Stimulated activated memory B cell treated with anti-CD40 and anti-IgM and Interleukin-4, amounts not matched to agents 10 μg/mL and 1 μg/mL and 100 μg/mL, for 72 hours (primary cell): ENCODE data around the gene USP40.

Experiments used
- ATAC-seq: fragments of 150-1000 bp; cut with Tn5 transposase; 2 replicates; pipeline ENCODE4 v1.10.0; 2021
- H3K27ac Mint-ChIP-seq: one replicate; pipeline ENCODE4 v1.8.0; 2022; ENCODE audit warnings: mild to moderate bottlenecking, mixed read lengths
- H3K27me3 Mint-ChIP-seq: one replicate; pipeline ENCODE4 v1.8.0; 2022; ENCODE audit warnings: mixed read lengths
- H3K36me3 Mint-ChIP-seq: one replicate; pipeline ENCODE4 v1.8.0; 2022; ENCODE audit warnings: mixed read lengths
- H3K4me1 Mint-ChIP-seq: one replicate; pipeline ENCODE4 v1.8.0; 2022; ENCODE audit warnings: mixed read lengths
- H3K4me3 Mint-ChIP-seq: one replicate; pipeline ENCODE4 v1.8.0; 2022; ENCODE audit warnings: mild to moderate bottlenecking, moderate library complexity, mixed read lengths
- H3K9me3 Mint-ChIP-seq: one replicate; pipeline ENCODE4 v1.8.0; 2022; ENCODE audit warnings: mixed read lengths

Gene USP40

GRCh38 chr2:233430651-233431050 lies 135.9 kb downstream of the USP40 start:
- H3K27ac Mint-ChIP-seq = no peak overlapping the region
- H3K36me3 Mint-ChIP-seq = peaks cover 52% of the 10 kb centered on the region
- ATAC-seq = no peak
- no peaks in the 10 kb centered on the region for H3K27me3 Mint-ChIP-seq
- H3K4me1 Mint-ChIP-seq = peaks cover 74% of the 10 kb centered on the region
- H3K4me3 Mint-ChIP-seq = no peak overlapping the region
- peaks cover 4% of the 10 kb centered on the region for H3K9me3 Mint-ChIP-seq

- H3K4me3 Mint-ChIP-seq = no peak overlapping the region
- ATAC-seq = no peak
- H3K27me3 Mint-ChIP-seq = no peaks in the 10 kb centered on the region
- H3K36me3 Mint-ChIP-seq = peaks cover 52% of the 10 kb centered on the region
- H3K27ac Mint-ChIP-seq = peak overlapping the region; percentile 69
- H3K4me1 Mint-ChIP-seq = peaks cover 68% of the 10 kb centered on the region
- peaks cover 4% of the 10 kb centered on the region for H3K9me3 Mint-ChIP-seq
These were observed 136.5 kb downstream of the USP40 start for GRCh38 chr2:233430081-233430480.

- Mint-ChIP-seq H3K27me3 (no peaks in the 10 kb centered on the region), H3K9me3 (peaks cover 4% of the 10 kb centered on the region), H3K36me3 (peaks cover 48% of the 10 kb centered on the region), H3K27ac (peak overlapping the region; percentile 69), H3K4me3 (no peak overlapping the region), H3K4me1 (peaks cover 62% of the 10 kb centered on the region)
- no peak for ATAC-seq
These were observed 137.2 kb downstream of the USP40 start for GRCh38 chr2:233429175-233429897.

- Mint-ChIP-seq H3K4me1 (peaks cover 62% of the 10 kb centered on the region), H3K9me3 (peaks cover 4% of the 10 kb centered on the region), H3K36me3 (peaks cover 51% of the 10 kb centered on the region), H3K27ac (peak overlapping the region; percentile 69), H3K4me3 (no peak overlapping the region), H3K27me3 (no peaks in the 10 kb centered on the region)
- ATAC-seq = no peak
These were observed 138.1 kb downstream of the USP40 start for GRCh38 chr2:233428438-233428837.

- Mint-ChIP-seq H3K27me3 (no peaks in the 10 kb centered on the region), H3K4me1 (peaks cover 62% of the 10 kb centered on the region), H3K9me3 (peaks cover 2% of the 10 kb centered on the region), H3K4me3 (no peak overlapping the region), H3K36me3 (peaks cover 48% of the 10 kb centered on the region), H3K27ac (peak overlapping the region; percentile 69)
- no peak for ATAC-seq
These were observed 138.6 kb downstream of the USP40 start for GRCh38 chr2:233428008-233428407.

GRCh38 chr2:233426619-233427342 lies 139.8 kb downstream of the USP40 start:
- Mint-ChIP-seq H3K27ac (peak overlapping the region; percentile 69), H3K4me1 (peaks cover 69% of the 10 kb centered on the region), H3K9me3 (no peaks in the 10 kb centered on the region), H3K36me3 (peaks cover 41% of the 10 kb centered on the region), H3K4me3 (no peak overlapping the region), H3K27me3 (no peaks in the 10 kb centered on the region)
- ATAC-seq = no peak
